HEK293 (cell line): Measurements from ENCODE around the gene IL17REL.
A peak's percentile ranks its signal among the peaks of the same experiment; 100 is the strongest.

ENCODE experiments used
- CTCF ChIA-PET: fragments of 350-600 bp; formaldehyde crosslinking; extraction: SDS; loops from one replicate; lab custom pipeline; 2021; ENCODE audit warnings: antibody characterized with exemption; lab: Yijun Ruan, JAX
- POLR2A ChIA-PET: fragments of 300-600 bp; formaldehyde crosslinking; extraction: SDS; loops from one replicate; lab custom pipeline; 2020; ENCODE audit warnings: antibody characterized with exemption, inconsistent platforms; lab: Yijun Ruan, JAX
- H3K27ac ChIP-seq: fragments of 200-500 bp; sonication (Bioruptor generic); 2 replicates; pipeline ENCODE4 v1.5.1; 2014; ENCODE audit warnings: low read depth, low read length, control low read depth, inconsistent platforms; ENCODE audit errors: extremely low read depth
- H3K36me3 ChIP-seq, 2 experiments: fragments of 200-500 bp in 1 of 2; sonication (Bioruptor generic) in 1 of 2; 1 replicate in 1 of 2; 2 replicates in 1 of 2; pipeline ENCODE4 v1.5.1; 2014 to 2017; ENCODE audit warnings: inconsistent platforms in 2 of 2, low read length in 2 of 2; ENCODE audit not compliant: control insufficient read depth in 2 of 2, insufficient read depth in 1 of 2
- H3K4me1 ChIP-seq: fragments of 200-500 bp; sonication (Bioruptor generic); 2 replicates; pipeline ENCODE4 v1.5.1; 2014; ENCODE audit warnings: mild to moderate bottlenecking, low read length, inconsistent platforms; ENCODE audit not compliant: control insufficient read depth, insufficient read depth
- H3K4me3 ChIP-seq: 2 replicates; pipeline ENCODE4 v1.5.1; 2011; ENCODE audit warnings: low read depth, mild to moderate bottlenecking, control low read depth, low read length, moderate library complexity
- H3K9me3 ChIP-seq: fragments of 200-500 bp; sonication (Bioruptor generic); 2 replicates; pipeline ENCODE4 v1.5.1; 2014; ENCODE audit warnings: low read depth, low read length, inconsistent platforms; ENCODE audit not compliant: control insufficient read depth, insufficient read depth
- GLI2 ChIP-seq: fragments of 450-650 bp; formaldehyde crosslinking; IDR thresholded peaks from 2 replicates; pipeline ENCODE4; 2017; ENCODE audit warnings: missing biosample characterization, missing genetic modification characterization, low read depth, borderline replicate concordance
- HOXC10 ChIP-seq: sonication (generic); formaldehyde crosslinking; IDR thresholded peaks from 2 replicates; pipeline ENCODE4 v1.8.1; 2023; ENCODE audit warnings: mild to moderate bottlenecking, missing genetic modification reagents
- HOXD13 ChIP-seq: sonication (generic); formaldehyde crosslinking; IDR thresholded peaks from 2 replicates; pipeline ENCODE4 v1.8.0; 2022; ENCODE audit warnings: missing genetic modification reagents, borderline replicate concordance
- KLF1 ChIP-seq: fragments of 450-650 bp; formaldehyde crosslinking; IDR thresholded peaks from 2 replicates; pipeline ENCODE4 v1.5.1; 2016; ENCODE audit warnings: missing biosample characterization, missing genetic modification characterization
- KLF7 ChIP-seq: fragments of 450-650 bp; formaldehyde crosslinking; IDR thresholded peaks from 2 replicates; pipeline ENCODE4 v1.5.1; 2016; ENCODE audit warnings: missing biosample characterization, missing genetic modification characterization, borderline replicate concordance
- SCRT1 ChIP-seq: fragments of 450-650 bp; formaldehyde crosslinking; IDR thresholded peaks from 2 replicates; pipeline ENCODE4 v1.5.1; 2016; ENCODE audit warnings: missing biosample characterization, missing genetic modification characterization, borderline replicate concordance
- ZNF132 ChIP-seq: fragments of 450-650 bp; formaldehyde crosslinking; IDR thresholded peaks from 2 replicates; pipeline ENCODE4 v1.5.1; 2017; ENCODE audit warnings: missing biosample characterization, missing genetic modification characterization, borderline replicate concordance
- ZNF473 ChIP-seq: fragments of 450-650 bp; formaldehyde crosslinking; IDR thresholded peaks from 2 replicates; pipeline ENCODE4 v1.5.1; 2017; ENCODE audit warnings: missing biosample characterization, missing genetic modification characterization
- ZNF529 ChIP-seq: fragments of 450-650 bp; formaldehyde crosslinking; IDR thresholded peaks from 2 replicates; pipeline ENCODE4 v1.5.1; 2017; ENCODE audit warnings: missing genetic modification characterization, missing biosample characterization; ENCODE audit not compliant: insufficient replicate concordance
- ZNF561 ChIP-seq: fragments of 450-650 bp; IDR thresholded peaks from 2 replicates; pipeline ENCODE4 v1.5.1; 2018; ENCODE audit warnings: missing biosample characterization, missing genetic modification characterization, borderline replicate concordance
- ZNF701 ChIP-seq: fragments of 450-650 bp; formaldehyde crosslinking; IDR thresholded peaks from 2 replicates; pipeline ENCODE4 v1.5.1; 2016; ENCODE audit warnings: missing biosample characterization, missing genetic modification characterization
- ZNF791 ChIP-seq: fragments of 450-650 bp; formaldehyde crosslinking; IDR thresholded peaks from 2 replicates; pipeline ENCODE4 v1.5.1; 2016; ENCODE audit warnings: missing biosample characterization, missing genetic modification characterization
- TF ChIP-seq, protein P1 (sequence below): fragments of 450-650 bp; formaldehyde crosslinking; conservative IDR thresholded peaks from 2 replicates; pipeline ENCODE4 v1.5.1; 2016; ENCODE audit warnings: low read depth, missing biosample characterization, missing genetic modification characterization
- TF ChIP-seq, protein P2 (sequence below): fragments of 450-650 bp; formaldehyde crosslinking; IDR thresholded peaks from 2 replicates; pipeline ENCODE4 v1.5.1; 2016; ENCODE audit warnings: missing biosample characterization, missing genetic modification characterization
- TF ChIP-seq, protein P3 (sequence below): fragments of 450-650 bp; formaldehyde crosslinking; IDR thresholded peaks from 2 replicates; pipeline ENCODE4 v1.5.1; 2017; ENCODE audit warnings: missing biosample characterization, missing genetic modification characterization
- TF ChIP-seq, protein P4 (sequence below): fragments of 450-650 bp; formaldehyde crosslinking; IDR thresholded peaks from 2 replicates; pipeline ENCODE4 v1.5.1; 2016; ENCODE audit warnings: missing biosample characterization, missing genetic modification characterization, borderline replicate concordance

IL17REL gene

DNA sequence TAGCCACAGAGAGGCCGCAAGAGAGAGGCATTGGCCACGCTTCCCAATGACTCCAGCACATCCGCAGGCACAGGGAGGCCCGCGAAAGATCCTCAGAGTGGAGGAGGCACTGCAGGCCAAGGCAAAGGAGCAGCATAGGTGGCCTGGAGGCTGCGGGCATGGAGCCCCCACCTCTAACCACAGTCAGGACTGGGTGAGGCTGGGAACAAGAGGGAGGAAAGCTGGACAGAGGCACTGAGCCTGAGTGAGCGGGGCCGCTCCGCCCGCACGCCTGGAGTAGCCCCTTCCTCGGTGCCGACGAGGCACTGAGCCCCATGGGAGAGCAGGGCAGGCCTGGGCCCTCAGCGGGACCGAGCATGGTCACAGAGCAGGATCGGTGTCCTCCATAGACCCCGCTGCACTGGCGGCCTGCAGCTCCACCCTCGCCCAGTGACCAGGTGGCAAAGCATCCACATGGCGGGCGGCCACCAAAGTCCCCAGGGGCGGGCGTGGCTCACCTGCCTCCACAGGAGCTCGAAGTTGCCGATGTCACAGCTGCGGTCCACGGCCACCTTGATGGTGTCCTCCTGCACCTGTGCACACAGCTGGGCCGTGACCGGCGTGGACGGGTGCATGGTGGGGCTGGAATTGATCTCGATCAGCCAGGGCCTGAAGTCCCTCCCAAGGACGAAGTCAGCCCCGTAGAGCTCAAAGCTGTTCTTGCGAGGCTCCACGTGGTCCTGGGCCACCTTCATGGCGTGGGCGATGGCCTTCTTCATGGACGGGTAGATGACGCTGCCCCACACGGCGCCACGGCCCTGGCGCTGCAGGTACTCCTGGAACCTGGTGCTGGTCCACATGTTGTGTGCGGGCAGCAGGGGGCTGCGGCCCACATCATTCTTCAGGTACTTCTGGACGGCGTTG, 18.9 kb upstream of the IL17REL start:
- POLR2A ChIA-PET: interaction anchor here (0.5 to 1.2 kb wide), 2 partner anchors 60 to 64 kb away, joined by 3 to 4 read pairs; no protein-coding TSS in a partner anchor
- Histone ChIP-seq H3K27ac (no peak overlapping the region), H3K36me3 (no peaks in the 10 kb centered on the region), H3K9me3 (no peaks in the 10 kb centered on the region), H3K4me1 (no peaks in the 10 kb centered on the region), H3K4me3 (no peak overlapping the region)
- CTCF ChIA-PET: interaction anchor here (0.5 to 3.6 kb wide), 21 partner anchors 10 to 263 kb away, joined by 3 to 67 read pairs (median 4); no protein-coding TSS in a partner anchor
- TF ChIP-seq, protein P1, sequence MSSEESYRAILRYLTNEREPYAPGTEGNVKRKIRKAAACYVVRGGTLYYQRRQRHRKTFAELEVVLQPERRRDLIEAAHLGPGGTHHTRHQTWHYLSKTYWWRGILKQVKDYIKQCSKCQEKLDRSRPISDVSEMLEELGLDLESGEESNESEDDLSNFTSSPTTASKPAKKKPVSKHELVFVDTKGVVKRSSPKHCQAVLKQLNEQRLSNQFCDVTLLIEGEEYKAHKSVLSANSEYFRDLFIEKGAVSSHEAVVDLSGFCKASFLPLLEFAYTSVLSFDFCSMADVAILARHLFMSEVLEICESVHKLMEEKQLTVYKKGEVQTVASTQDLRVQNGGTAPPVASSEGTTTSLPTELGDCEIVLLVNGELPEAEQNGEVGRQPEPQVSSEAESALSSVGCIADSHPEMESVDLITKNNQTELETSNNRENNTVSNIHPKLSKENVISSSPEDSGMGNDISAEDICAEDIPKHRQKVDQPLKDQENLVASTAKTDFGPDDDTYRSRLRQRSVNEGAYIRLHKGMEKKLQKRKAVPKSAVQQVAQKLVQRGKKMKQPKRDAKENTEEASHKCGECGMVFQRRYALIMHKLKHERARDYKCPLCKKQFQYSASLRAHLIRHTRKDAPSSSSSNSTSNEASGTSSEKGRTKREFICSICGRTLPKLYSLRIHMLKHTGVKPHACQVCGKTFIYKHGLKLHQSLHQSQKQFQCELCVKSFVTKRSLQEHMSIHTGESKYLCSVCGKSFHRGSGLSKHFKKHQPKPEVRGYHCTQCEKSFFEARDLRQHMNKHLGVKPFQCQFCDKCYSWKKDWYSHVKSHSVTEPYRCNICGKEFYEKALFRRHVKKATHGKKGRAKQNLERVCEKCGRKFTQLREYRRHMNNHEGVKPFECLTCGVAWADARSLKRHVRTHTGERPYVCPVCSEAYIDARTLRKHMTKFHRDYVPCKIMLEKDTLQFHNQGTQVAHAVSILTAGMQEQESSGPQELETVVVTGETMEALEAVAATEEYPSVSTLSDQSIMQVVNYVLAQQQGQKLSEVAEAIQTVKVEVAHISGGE (tag by site-specific recombination): no peak
- TF ChIP-seq, protein P2, sequence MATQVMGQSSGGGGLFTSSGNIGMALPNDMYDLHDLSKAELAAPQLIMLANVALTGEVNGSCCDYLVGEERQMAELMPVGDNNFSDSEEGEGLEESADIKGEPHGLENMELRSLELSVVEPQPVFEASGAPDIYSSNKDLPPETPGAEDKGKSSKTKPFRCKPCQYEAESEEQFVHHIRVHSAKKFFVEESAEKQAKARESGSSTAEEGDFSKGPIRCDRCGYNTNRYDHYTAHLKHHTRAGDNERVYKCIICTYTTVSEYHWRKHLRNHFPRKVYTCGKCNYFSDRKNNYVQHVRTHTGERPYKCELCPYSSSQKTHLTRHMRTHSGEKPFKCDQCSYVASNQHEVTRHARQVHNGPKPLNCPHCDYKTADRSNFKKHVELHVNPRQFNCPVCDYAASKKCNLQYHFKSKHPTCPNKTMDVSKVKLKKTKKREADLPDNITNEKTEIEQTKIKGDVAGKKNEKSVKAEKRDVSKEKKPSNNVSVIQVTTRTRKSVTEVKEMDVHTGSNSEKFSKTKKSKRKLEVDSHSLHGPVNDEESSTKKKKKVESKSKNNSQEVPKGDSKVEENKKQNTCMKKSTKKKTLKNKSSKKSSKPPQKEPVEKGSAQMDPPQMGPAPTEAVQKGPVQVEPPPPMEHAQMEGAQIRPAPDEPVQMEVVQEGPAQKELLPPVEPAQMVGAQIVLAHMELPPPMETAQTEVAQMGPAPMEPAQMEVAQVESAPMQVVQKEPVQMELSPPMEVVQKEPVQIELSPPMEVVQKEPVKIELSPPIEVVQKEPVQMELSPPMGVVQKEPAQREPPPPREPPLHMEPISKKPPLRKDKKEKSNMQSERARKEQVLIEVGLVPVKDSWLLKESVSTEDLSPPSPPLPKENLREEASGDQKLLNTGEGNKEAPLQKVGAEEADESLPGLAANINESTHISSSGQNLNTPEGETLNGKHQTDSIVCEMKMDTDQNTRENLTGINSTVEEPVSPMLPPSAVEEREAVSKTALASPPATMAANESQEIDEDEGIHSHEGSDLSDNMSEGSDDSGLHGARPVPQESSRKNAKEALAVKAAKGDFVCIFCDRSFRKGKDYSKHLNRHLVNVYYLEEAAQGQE (tag by site-specific recombination): 0 out of 2 replicates have a peak, but pooled peaks have one; percentile 24
- no peak for TF ChIP-seq ZNF561 (tag by site-specific recombination)
- no peak for TF ChIP-seq ZNF529
- no peak for TF ChIP-seq GLI2 (tag by site-specific recombination)
- no peak for TF ChIP-seq KLF7 (tag by site-specific recombination)
- TF ChIP-seq KLF1 (tag by site-specific recombination): peak; percentile 18; the same call in 1 of the 2 replicates
- no peak for TF ChIP-seq SCRT1
- TF ChIP-seq ZNF473 (tag by site-specific recombination): no peak

DNA sequence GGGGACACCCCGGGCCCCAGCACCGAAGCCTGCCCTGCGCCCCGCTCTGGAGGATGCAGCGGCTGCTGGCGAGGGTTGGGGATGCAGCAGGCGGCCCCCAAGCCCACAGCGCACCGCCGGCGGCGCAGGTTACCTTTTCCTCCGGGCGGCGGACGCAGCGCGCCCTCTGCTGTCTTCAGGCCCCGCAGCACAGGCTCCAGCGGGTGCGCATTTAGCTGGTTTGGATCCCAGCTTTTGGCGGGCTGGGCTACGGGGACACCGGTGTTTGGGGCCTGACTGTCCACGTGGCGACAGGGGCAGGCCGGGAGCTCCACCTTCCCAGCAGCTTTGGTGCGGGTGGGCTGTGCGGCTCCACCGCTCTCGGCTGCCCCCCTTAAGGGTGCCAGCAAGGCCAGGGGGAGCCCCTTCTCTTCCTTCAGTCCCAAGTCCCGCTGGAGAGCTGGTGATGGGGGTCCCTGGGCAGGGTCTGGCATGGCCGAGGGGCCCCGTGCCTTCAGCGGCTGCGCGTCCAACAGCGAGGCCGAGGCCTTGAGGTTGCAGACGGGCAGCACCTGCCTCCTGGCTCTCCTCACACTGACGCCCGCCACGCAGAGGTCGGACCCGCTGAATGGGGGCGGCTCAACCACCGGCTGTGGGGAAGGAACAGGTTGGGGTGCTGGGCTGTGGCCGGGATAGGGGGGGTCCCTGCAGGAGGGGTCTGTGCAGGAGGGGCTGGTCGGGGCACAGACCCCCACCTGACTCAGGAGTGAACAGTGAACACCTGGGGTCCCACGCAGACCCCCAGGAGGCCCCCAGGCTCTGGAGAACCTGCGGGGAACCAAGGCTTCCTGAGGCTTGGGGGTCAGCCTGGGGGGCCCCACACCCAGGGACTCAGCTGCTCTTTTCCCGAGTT, 18.0 kb upstream of the IL17REL start:
- POLR2A ChIA-PET: interaction anchor here (0.5 to 1.2 kb wide), 7 partner anchors 59 to 97 kb away, joined by 3 to 4 read pairs (median 4); partner anchors contain the start of gene PIM3
- TF ChIP-seq, protein P3, sequence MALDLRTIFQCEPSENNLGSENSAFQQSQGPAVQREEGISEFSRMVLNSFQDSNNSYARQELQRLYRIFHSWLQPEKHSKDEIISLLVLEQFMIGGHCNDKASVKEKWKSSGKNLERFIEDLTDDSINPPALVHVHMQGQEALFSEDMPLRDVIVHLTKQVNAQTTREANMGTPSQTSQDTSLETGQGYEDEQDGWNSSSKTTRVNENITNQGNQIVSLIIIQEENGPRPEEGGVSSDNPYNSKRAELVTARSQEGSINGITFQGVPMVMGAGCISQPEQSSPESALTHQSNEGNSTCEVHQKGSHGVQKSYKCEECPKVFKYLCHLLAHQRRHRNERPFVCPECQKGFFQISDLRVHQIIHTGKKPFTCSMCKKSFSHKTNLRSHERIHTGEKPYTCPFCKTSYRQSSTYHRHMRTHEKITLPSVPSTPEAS: no peak
- TF ChIP-seq, protein P4, sequence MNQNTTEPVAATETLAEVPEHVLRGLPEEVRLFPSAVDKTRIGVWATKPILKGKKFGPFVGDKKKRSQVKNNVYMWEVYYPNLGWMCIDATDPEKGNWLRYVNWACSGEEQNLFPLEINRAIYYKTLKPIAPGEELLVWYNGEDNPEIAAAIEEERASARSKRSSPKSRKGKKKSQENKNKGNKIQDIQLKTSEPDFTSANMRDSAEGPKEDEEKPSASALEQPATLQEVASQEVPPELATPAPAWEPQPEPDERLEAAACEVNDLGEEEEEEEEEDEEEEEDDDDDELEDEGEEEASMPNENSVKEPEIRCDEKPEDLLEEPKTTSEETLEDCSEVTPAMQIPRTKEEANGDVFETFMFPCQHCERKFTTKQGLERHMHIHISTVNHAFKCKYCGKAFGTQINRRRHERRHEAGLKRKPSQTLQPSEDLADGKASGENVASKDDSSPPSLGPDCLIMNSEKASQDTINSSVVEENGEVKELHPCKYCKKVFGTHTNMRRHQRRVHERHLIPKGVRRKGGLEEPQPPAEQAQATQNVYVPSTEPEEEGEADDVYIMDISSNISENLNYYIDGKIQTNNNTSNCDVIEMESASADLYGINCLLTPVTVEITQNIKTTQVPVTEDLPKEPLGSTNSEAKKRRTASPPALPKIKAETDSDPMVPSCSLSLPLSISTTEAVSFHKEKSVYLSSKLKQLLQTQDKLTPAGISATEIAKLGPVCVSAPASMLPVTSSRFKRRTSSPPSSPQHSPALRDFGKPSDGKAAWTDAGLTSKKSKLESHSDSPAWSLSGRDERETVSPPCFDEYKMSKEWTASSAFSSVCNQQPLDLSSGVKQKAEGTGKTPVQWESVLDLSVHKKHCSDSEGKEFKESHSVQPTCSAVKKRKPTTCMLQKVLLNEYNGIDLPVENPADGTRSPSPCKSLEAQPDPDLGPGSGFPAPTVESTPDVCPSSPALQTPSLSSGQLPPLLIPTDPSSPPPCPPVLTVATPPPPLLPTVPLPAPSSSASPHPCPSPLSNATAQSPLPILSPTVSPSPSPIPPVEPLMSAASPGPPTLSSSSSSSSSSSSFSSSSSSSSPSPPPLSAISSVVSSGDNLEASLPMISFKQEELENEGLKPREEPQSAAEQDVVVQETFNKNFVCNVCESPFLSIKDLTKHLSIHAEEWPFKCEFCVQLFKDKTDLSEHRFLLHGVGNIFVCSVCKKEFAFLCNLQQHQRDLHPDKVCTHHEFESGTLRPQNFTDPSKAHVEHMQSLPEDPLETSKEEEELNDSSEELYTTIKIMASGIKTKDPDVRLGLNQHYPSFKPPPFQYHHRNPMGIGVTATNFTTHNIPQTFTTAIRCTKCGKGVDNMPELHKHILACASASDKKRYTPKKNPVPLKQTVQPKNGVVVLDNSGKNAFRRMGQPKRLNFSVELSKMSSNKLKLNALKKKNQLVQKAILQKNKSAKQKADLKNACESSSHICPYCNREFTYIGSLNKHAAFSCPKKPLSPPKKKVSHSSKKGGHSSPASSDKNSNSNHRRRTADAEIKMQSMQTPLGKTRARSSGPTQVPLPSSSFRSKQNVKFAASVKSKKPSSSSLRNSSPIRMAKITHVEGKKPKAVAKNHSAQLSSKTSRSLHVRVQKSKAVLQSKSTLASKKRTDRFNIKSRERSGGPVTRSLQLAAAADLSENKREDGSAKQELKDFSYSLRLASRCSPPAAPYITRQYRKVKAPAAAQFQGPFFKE: no peak
- no peak for TF ChIP-seq ZNF791 (tag by site-specific recombination)
- no peak for TF ChIP-seq HOXD13
- no peak for TF ChIP-seq ZNF132 (tag by site-specific recombination)
- TF ChIP-seq HOXC10 (CRISPR knock-in tag): no peak
- TF ChIP-seq ZNF701 (tag by site-specific recombination): no peak

More for the DNA sequence above, 18.0 kb upstream of the IL17REL start:
- Histone ChIP-seq H3K36me3 (no peaks in the 10 kb centered on the region), H3K4me3 (no peak overlapping the region), H3K27ac (no peak overlapping the region; the same call in 1 of the 2 replicates), H3K9me3 (no peaks in the 10 kb centered on the region), H3K4me1 (no peaks in the 10 kb centered on the region)
- CTCF ChIA-PET: interaction anchor here (0.5 to 3.6 kb wide), 48 partner anchors 10 to 305 kb away, joined by 3 to 67 read pairs (median 4); partner anchors contain the start of genes ALG12 and CRELD2
